HepG2 (cell line): ENCODE results near the gene COQ9. TPM values are rescaled to one million over a fixed set of nuclear protein-coding genes. Genes with fewer than 3 reads are reported as not detected.

Source experiments
- ATAC-seq: fragments of 200-7000 bp; cut with Tn5 transposase; 3 replicates; pipeline ENCODE4 v1.9.1; 2020; ENCODE audit warnings: mild to moderate bottlenecking, moderate library complexity
- BruUV-seq: library from RNA; stranded (reverse); fragments of 400-500 nt; replicated peaks from 2 replicates; lab custom pipeline; 2021; lab: Mats Ljungman, UMichigan
- CTCF ChIA-PET: fragments of 300-600 bp; formaldehyde crosslinking; extraction: SDS; loops from one replicate; lab custom pipeline; 2021; ENCODE audit warnings: low total read pairs, inconsistent platforms, low intra/inter-chr PET ratio; lab: Yijun Ruan, JAX
- POLR2A ChIA-PET: fragments of 350-600 bp; sonication (Branson Sonifier 250); formaldehyde crosslinking; loops from one replicate; lab custom pipeline; 2020; ENCODE audit warnings: antibody characterized with exemption, inconsistent platforms; lab: Yijun Ruan, JAX
- DNase-seq: peaks from one replicate; pipeline ENCODE4 v3.0.0-alpha.2; 2015; ENCODE audit warnings: low spot score
- FAIRE-seq: peaks from 3 replicates; lab custom pipeline; 2011; peaks lifted over from hg19 to GRCh38; lab: Jason Lieb, UNC
- H2AFZ ChIP-seq: one replicate; pipeline ENCODE4 v1.6.1; 2011; ENCODE audit warnings: low read length, inconsistent platforms
- H3K27ac ChIP-seq: fragments of 300-600 bp; 3 replicates; pipeline ENCODE4 v1.8.0; 2011; ENCODE audit warnings: mixed run types, mild to moderate bottlenecking, mixed read lengths, low read length, inconsistent platforms; ENCODE audit not compliant: insufficient read depth; ENCODE audit errors: extremely low read length
- H3K27me3 ChIP-seq, 2 experiments: fragments of 200-600 bp in 1 of 2; 2 replicates in 1 of 2; 3 replicates in 1 of 2; pipeline versions ENCODE4 v1.6.0 to v1.8.0; 2011; ENCODE audit warnings: low read length in 2 of 2, mild to moderate bottlenecking in 2 of 2, moderate library complexity in 2 of 2, inconsistent platforms in 1 of 2; ENCODE audit not compliant: insufficient read depth in 2 of 2, control insufficient read depth in 1 of 2
- H3K36me3 ChIP-seq, 2 experiments: fragments of 200-600 bp in 1 of 2; replicated peaks in 1 of 2; 2 replicates in 1 of 2; 3 replicates in 1 of 2; pipeline versions ENCODE4 v1.5.1 to v1.8.0; 2011; ENCODE audit warnings: low read length in 2 of 2, inconsistent platforms in 1 of 2; ENCODE audit not compliant: insufficient read depth in 2 of 2, control insufficient read depth in 1 of 2
- H3K4me1 ChIP-seq: 2 replicates; pipeline ENCODE4 v1.5.1; 2012; ENCODE audit warnings: low read length, inconsistent platforms; ENCODE audit not compliant: insufficient read depth
- H3K4me2 ChIP-seq: 2 replicates; pipeline ENCODE4 v1.6.0; 2011; ENCODE audit warnings: low read depth, low read length, inconsistent platforms
- H3K4me3 ChIP-seq, 3 experiments: fragments of 200-600 bp in 1 of 3; sonication (generic), shearing (Covaris generic) in 1 of 3; replicated peaks in 1 of 3; 2 replicates each; pipeline ENCODE4 v1.5.1; 2011 to 2016; ENCODE audit warnings: low read length in 3 of 3, inconsistent platforms in 2 of 3, low read depth in 2 of 3, mild to moderate bottlenecking in 2 of 3, control low read depth in 1 of 3, mixed read lengths in 1 of 3; ENCODE audit not compliant: insufficient read depth in 1 of 3
- H3K79me2 ChIP-seq: one replicate; pipeline ENCODE4 v1.6.1; 2011; ENCODE audit warnings: low read length, inconsistent platforms; ENCODE audit not compliant: insufficient read depth
- H3K9ac ChIP-seq: 2 replicates; pipeline ENCODE4 v1.6.0; 2011; ENCODE audit warnings: mild to moderate bottlenecking, low read depth, low read length, inconsistent platforms; ENCODE audit not compliant: insufficient read depth
- H3K9me3 ChIP-seq: 2 replicates; pipeline ENCODE4 v1.5.1; 2012; ENCODE audit warnings: mild to moderate bottlenecking, low read length
- H4K20me1 ChIP-seq: 2 replicates; pipeline ENCODE4 v1.6.0; 2011; ENCODE audit warnings: inconsistent platforms, mild to moderate bottlenecking, low read length, moderate library complexity; ENCODE audit not compliant: insufficient read depth
- ISX ChIP-seq: sonication (generic); formaldehyde crosslinking; conservative IDR thresholded peaks from 2 replicates; pipeline ENCODE4 v1.5.0; 2020; ENCODE audit warnings: missing genetic modification reagents
- KLF15 ChIP-seq: sonication (generic); formaldehyde crosslinking; IDR thresholded peaks from 2 replicates; pipeline ENCODE4 v1.8.1; 2023; ENCODE audit warnings: borderline replicate concordance, mild to moderate bottlenecking, inconsistent platforms, missing genetic modification reagents, mixed read lengths
- NRL ChIP-seq: sonication (generic); formaldehyde crosslinking; IDR thresholded peaks from 2 replicates; pipeline ENCODE4 v1.5.0; 2020; ENCODE audit warnings: missing genetic modification reagents, mild to moderate bottlenecking, moderate library complexity, borderline replicate concordance
- ZNF768 ChIP-seq: sonication (generic); formaldehyde crosslinking; IDR thresholded peaks from 2 replicates; pipeline ENCODE4 v1.4.0; 2020; ENCODE audit warnings: missing genetic modification reagents
- WGBS: methylation state at CpG from one replicate; pipeline ENCODE4 v1.1.6; 2017; ENCODE audit warnings: low lambda C conversion rate; 5-methylcytosine and 5-hydroxymethylcytosine counted together
- in situ Hi-C: cut with HindIII; loops from 2 replicates; pipeline ENCODE4 v1.10.0; 2017; ENCODE audit warnings: low pct_unique_long_range_greater_than_20kb; ENCODE audit not compliant: extremely low pct_ligation_motif_present
- intact Hi-C: fragments of 100-400 bp; cut with micrococcal nuclease; formaldehyde crosslinking; loops from one replicate; pipeline ENCODE4 v1.10.0; 2022; ENCODE audit not compliant: unreplicated experiment
- polyA plus RNA-seq, 8 experiments: library from polyadenylated mRNA; depleted of rRNA in 3 of 8; stranded (reverse) in 7 of 8; unstranded in 1 of 8; fragments of >200 nt; fragmentation: Illumina TruSeq in 4 of 8; extraction: Trizol in 4 of 8; gene quantifications; 2 replicates each; pipeline versions ENCODE4 v1.2.1 to v1.2.3, GENCODE V29; 2011 to 2016; ENCODE audit warnings: low read depth in 4 of 8, missing spikeins in 1 of 8, mixed read lengths in 1 of 8; ENCODE audit not compliant: insufficient read depth in 1 of 8
- total RNA-seq, 5 experiments: library from RNA; depleted of rRNA; stranded (reverse); fragments of >200 nt; fragmentation: Illumina TruSeq; extraction: Trizol; gene quantifications; 2 replicates each; pipeline ENCODE4 v1.2.3, GENCODE V29; 2016; ENCODE audit warnings: low read depth in 1 of 5
- TF ChIP-seq, protein P1 (sequence below): sonication (generic); formaldehyde crosslinking; IDR thresholded peaks from 2 replicates; pipeline ENCODE4 v1.5.1; 2020; ENCODE audit warnings: mild to moderate bottlenecking, missing genetic modification reagents, moderate library complexity

Gene COQ9
- total and polyA plus RNA-seq, 2 of the 13 experiments (the other 11 are each of a cell fraction or from before 2014, with no cell fraction given), result 57.5 to 108 TPM

DNA sequence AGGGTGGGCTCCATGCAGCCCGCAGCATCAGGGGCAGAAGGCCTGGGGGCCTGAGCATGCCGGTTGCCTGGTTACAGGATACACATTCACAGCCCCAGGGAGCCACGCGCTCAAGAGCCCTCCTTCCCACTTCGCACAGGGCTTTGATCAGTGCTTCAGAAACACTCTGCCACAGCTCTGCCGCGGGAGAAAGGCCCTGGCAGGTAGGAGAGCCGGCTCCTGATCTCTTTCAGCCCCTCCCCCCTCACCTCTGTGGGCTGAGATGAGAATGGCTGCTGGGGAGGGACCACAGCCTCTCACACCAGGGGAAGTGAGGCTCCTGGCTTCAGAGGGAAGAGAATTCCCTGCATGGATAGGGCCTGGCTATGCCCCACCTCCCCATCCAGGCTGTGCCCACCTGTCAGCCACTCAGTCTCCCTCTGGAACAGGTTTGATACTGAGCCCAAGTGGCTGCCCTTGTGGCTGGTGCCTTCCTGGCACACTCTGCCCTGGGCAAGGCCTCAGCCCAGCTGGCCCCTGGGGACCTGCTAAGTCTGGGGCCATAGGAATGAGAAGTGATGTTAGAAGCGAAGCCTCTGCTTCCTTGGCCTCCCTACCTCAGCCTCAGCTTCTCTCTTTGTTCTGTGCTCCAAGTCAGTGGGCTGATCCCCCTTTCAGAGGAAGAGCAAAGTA is 30.4 kb downstream of the COQ9 start:
- H3K4me2 ChIP-seq, result peak overlapping the region; percentile 28; the same call in 1 of the 2 replicates
- intact Hi-C loops, result no loop called here
- CTCF ChIA-PET, result interaction anchor here (1.7 kb wide), 1 partner anchor 42 kb away, joined by 4 read pairs; no protein-coding TSS in a partner anchor

More for the DNA sequence above, 30.4 kb downstream of the COQ9 start:
- no peak overlapping the region for H3K27ac ChIP-seq
- TF ChIP-seq ZNF768 (CRISPR knock-in tag), result 0 out of 2 replicates have a peak, but pooled peaks have one; percentile 10
- no peak for TF ChIP-seq KLF15 (CRISPR knock-in tag)
- 0 out of 2 replicates have a peak, but pooled peaks have one; percentile 29 for TF ChIP-seq NRL
- TF ChIP-seq, protein P1, sequence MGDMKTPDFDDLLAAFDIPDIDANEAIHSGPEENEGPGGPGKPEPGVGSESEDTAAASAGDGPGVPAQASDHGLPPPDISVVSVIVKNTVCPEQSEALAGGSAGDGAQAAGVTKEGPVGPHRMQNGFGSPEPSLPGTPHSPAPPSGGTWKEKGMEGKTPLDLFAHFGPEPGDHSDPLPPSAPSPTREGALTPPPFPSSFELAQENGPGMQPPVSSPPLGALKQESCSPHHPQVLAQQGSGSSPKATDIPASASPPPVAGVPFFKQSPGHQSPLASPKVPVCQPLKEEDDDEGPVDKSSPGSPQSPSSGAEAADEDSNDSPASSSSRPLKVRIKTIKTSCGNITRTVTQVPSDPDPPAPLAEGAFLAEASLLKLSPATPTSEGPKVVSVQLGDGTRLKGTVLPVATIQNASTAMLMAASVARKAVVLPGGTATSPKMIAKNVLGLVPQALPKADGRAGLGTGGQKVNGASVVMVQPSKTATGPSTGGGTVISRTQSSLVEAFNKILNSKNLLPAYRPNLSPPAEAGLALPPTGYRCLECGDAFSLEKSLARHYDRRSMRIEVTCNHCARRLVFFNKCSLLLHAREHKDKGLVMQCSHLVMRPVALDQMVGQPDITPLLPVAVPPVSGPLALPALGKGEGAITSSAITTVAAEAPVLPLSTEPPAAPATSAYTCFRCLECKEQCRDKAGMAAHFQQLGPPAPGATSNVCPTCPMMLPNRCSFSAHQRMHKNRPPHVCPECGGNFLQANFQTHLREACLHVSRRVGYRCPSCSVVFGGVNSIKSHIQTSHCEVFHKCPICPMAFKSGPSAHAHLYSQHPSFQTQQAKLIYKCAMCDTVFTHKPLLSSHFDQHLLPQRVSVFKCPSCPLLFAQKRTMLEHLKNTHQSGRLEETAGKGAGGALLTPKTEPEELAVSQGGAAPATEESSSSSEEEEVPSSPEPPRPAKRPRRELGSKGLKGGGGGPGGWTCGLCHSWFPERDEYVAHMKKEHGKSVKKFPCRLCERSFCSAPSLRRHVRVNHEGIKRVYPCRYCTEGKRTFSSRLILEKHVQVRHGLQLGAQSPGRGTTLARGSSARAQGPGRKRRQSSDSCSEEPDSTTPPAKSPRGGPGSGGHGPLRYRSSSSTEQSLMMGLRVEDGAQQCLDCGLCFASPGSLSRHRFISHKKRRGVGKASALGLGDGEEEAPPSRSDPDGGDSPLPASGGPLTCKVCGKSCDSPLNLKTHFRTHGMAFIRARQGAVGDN (CRISPR knock-in tag), result peak; percentile 35
- no peak for TF ChIP-seq ISX (CRISPR knock-in tag)
- TF ChIP-seq, all 625 proteins: peak for 3
- H2AFZ ChIP-seq, result no peak overlapping the region
- H3K9me3 ChIP-seq, result no peaks in the 10 kb centered on the region
- peaks cover 20 to 28% of the 10 kb centered on the region in 2 experiments for H3K36me3 ChIP-seq
- BruUV-seq, result no TSS peak
- peaks cover 21% of the 10 kb centered on the region for H3K79me2 ChIP-seq
- H3K4me3 ChIP-seq, result no peak overlapping the region; a peak in 1 of 6 replicates
- peaks cover 8% of the 10 kb centered on the region; the same call in 1 of the 2 replicates for H4K20me1 ChIP-seq
- ATAC-seq, result no peak
- POLR2A ChIA-PET, result interaction anchor here (1.3 kb wide), 1 partner anchor 15 kb away, joined by 4 read pairs; the partner anchor contains the start of gene POLR2C
- peaks cover 84% of the 10 kb centered on the region for H3K4me1 ChIP-seq
- DNase-seq, result no peak
- H3K27me3 ChIP-seq, result no peaks in the 10 kb centered on the region
- in situ Hi-C loops, result loop anchor here (5.0 kb wide), 1 partner anchor 40 kb away; no protein-coding TSS in a partner anchor
- FAIRE-seq, result no peak
- no peak overlapping the region for H3K9ac ChIP-seq
- 69% methylated on average over 9 of the region's 9 CpGs for WGBS
